Astrocyte (in vitro differentiated cells and primary cell): ENCODE data around the gene TBX21. TPM values are rescaled to one million over a fixed set of nuclear protein-coding genes. Genes with fewer than 3 reads are reported as not detected.

Source experiments
- DNase-seq: peaks from one replicate; pipeline ENCODE4 v3.0.0-alpha.2; 2010; ENCODE audit warnings: low read depth
- FAIRE-seq: peaks from 2 replicates; lab custom pipeline; 2011; peaks lifted over from hg19 to GRCh38; lab: Jason Lieb, UNC
- H2AFZ ChIP-seq: 2 replicates; pipeline ENCODE4 v1.6.0; 2012; ENCODE audit warnings: low read depth, low read length, inconsistent platforms
- H3K27ac ChIP-seq: 2 replicates; pipeline ENCODE4 v1.5.1; 2011; ENCODE audit warnings: low read depth, low read length, inconsistent platforms
- H3K27me3 ChIP-seq: 2 replicates; pipeline ENCODE4 v1.6.0; 2011; ENCODE audit warnings: low read length, inconsistent platforms; ENCODE audit not compliant: insufficient read depth
- H3K36me3 ChIP-seq: 2 replicates; pipeline ENCODE4 v1.5.1; 2011; ENCODE audit warnings: low read length, inconsistent platforms; ENCODE audit not compliant: insufficient read depth
- H3K4me1 ChIP-seq: 2 replicates; pipeline ENCODE4 v1.5.1; 2011; ENCODE audit warnings: low read length, inconsistent platforms; ENCODE audit not compliant: insufficient read depth
- H3K4me2 ChIP-seq: 2 replicates; pipeline ENCODE4 v1.6.0; 2012; ENCODE audit warnings: low read length, inconsistent platforms
- H3K4me3 ChIP-seq: 2 replicates; pipeline ENCODE4 v1.5.1; 2011; ENCODE audit warnings: low read depth, mild to moderate bottlenecking, low read length, inconsistent platforms; ENCODE audit not compliant: insufficient read depth
- H3K79me2 ChIP-seq: 2 replicates; pipeline ENCODE4 v1.6.0; 2012; ENCODE audit warnings: mild to moderate bottlenecking, low read length, inconsistent platforms; ENCODE audit not compliant: insufficient read depth
- H3K9ac ChIP-seq: 2 replicates; pipeline ENCODE4 v1.6.0; 2012; ENCODE audit warnings: mild to moderate bottlenecking, low read length, inconsistent platforms
- H3K9me3 ChIP-seq: 2 replicates; pipeline ENCODE4 v1.5.1; 2012; ENCODE audit warnings: low read depth, mild to moderate bottlenecking, low read length, inconsistent platforms; ENCODE audit not compliant: insufficient read depth
- H4K20me1 ChIP-seq: 2 replicates; pipeline ENCODE4 v1.6.0; 2012; ENCODE audit warnings: low read length, inconsistent platforms; ENCODE audit not compliant: insufficient read depth
- H3K27ac Mint-ChIP-seq: one replicate; pipeline ENCODE4 v1.8.0; 2021; ENCODE audit warnings: mild to moderate bottlenecking, mixed read lengths; ENCODE audit not compliant: unreplicated experiment
- H3K27me3 Mint-ChIP-seq: one replicate; pipeline ENCODE4 v1.8.0; 2021; ENCODE audit warnings: low read depth, mixed read lengths; ENCODE audit not compliant: unreplicated experiment
- H3K36me3 Mint-ChIP-seq: one replicate; pipeline ENCODE4 v1.8.0; 2021; ENCODE audit warnings: low read depth, mixed read lengths; ENCODE audit not compliant: unreplicated experiment
- H3K4me1 Mint-ChIP-seq: one replicate; pipeline ENCODE4 v1.8.0; 2021; ENCODE audit warnings: low read depth, mixed read lengths; ENCODE audit not compliant: unreplicated experiment
- H3K4me3 Mint-ChIP-seq: one replicate; pipeline ENCODE4 v1.8.0; 2021; ENCODE audit warnings: mild to moderate bottlenecking, moderate library complexity, mixed read lengths; ENCODE audit not compliant: unreplicated experiment
- H3K9me3 Mint-ChIP-seq: one replicate; pipeline ENCODE4 v1.8.0; 2021; ENCODE audit warnings: mild to moderate bottlenecking, mixed read lengths; ENCODE audit not compliant: unreplicated experiment
- EZH2 ChIP-seq: IDR thresholded peaks from 2 replicates; pipeline ENCODE4 v1.6.1; 2012; ENCODE audit warnings: mild to moderate bottlenecking, low read length, inconsistent platforms; ENCODE audit not compliant: insufficient read depth
- total RNA-seq: library from RNA; stranded (reverse); gene quantifications from 2 replicates; pipeline ENCODE4 v1.2.1, GENCODE V29; 2021
- TF ChIP-seq, protein P1 (sequence below): IDR thresholded peaks from 2 replicates; pipeline ENCODE4 v1.5.1; 2011; ENCODE audit warnings: low read depth, mild to moderate bottlenecking, inconsistent platforms, low read length, moderate library complexity; ENCODE audit not compliant: insufficient read depth

The TBX21 gene
- total RNA-seq, 1 donor from 2014 or later, result not detected

DNA sequence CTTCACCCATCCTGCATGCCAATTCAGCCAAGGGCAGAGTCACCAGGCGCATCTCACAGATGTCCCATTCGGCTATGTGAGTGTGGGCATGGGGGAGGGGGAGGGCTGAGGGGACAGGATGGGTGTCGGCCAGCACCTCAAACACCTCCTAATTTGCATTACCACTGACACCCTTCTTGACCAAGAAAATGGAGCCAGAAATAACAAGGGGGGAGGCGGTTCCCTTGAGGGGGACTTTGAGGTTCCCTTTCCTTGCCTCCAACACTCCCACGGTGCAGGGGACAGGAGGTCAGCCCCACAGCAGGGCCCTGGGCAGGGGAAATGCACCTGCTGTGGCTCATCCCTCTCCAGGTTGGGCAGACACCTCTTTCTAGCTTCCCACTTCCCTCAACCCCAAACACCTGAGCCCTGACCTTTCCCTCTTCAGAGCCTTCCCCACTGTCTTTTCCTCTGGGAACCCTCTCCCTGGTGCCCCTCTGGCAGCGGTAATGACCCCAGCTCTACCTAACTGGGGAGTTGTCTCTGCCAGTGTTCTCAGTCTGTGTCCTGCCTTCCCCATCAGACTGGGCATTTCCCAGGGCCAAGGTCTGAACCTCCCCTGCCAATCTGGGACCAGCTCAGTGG lies 18.2 kb upstream of the TBX21 start:
- peaks cover 73% of the 10 kb centered on the region for H3K27me3 ChIP-seq
- no peak for FAIRE-seq

DNA sequence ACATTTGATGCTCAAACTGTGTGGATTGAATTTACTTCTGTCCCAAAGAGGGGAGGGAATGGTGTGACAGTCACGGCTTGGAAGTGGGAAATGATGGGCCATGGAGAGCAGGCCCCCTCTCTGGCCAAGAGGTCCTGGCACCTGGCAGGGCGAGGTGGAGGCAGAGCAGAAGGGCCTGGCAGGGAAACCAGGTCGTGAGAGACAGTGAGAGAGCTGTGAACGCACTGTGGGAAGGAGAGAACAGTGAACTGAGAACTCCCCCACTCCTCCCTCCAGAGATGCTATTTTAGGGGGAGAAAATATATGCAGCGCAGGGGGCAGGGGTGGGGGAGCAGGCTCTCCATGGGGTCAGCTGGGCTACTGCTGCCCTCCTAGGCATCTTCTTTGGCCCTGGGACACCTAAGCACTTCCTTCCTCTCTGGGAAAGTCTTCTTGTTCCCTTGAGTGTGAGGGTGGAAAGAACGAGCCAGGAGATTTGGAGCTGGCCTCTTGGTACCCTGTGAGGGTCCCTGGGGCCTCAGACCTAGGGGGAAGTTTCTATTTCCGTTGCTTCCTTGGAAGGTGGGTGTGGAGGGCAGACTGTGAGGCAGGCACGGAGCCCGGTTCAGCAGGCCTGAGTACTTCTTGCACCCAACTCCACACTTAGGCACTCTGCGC lies 17.2 kb upstream of the TBX21 start:
- no peak overlapping the region for H3K4me2 ChIP-seq
- H2AFZ ChIP-seq, result no peak overlapping the region
- H3K4me1 ChIP-seq, result peaks cover 33% of the 10 kb centered on the region
- no peaks in the 10 kb centered on the region for H3K36me3 ChIP-seq
- no peak overlapping the region for H3K9ac ChIP-seq
- H3K4me3 ChIP-seq, result no peak overlapping the region
- FAIRE-seq (no peak), DNase-seq (no peak)
- TF ChIP-seq, protein P1, sequence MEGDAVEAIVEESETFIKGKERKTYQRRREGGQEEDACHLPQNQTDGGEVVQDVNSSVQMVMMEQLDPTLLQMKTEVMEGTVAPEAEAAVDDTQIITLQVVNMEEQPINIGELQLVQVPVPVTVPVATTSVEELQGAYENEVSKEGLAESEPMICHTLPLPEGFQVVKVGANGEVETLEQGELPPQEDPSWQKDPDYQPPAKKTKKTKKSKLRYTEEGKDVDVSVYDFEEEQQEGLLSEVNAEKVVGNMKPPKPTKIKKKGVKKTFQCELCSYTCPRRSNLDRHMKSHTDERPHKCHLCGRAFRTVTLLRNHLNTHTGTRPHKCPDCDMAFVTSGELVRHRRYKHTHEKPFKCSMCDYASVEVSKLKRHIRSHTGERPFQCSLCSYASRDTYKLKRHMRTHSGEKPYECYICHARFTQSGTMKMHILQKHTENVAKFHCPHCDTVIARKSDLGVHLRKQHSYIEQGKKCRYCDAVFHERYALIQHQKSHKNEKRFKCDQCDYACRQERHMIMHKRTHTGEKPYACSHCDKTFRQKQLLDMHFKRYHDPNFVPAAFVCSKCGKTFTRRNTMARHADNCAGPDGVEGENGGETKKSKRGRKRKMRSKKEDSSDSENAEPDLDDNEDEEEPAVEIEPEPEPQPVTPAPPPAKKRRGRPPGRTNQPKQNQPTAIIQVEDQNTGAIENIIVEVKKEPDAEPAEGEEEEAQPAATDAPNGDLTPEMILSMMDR, result no peak
- no peak for TF ChIP-seq EZH2
- peaks cover 66% of the 10 kb centered on the region for H3K27me3 Mint-ChIP-seq
- H3K4me3 Mint-ChIP-seq, result no peak overlapping the region
- no peak overlapping the region for H3K27ac ChIP-seq
- H3K9me3 Mint-ChIP-seq, result no peaks in the 10 kb centered on the region
- no peaks in the 10 kb centered on the region for H3K9me3 ChIP-seq
- H3K79me2 ChIP-seq, result no peaks in the 10 kb centered on the region
- H4K20me1 ChIP-seq, result peaks cover 36% of the 10 kb centered on the region
- peaks cover 14% of the 10 kb centered on the region for H3K36me3 Mint-ChIP-seq
- H3K27ac Mint-ChIP-seq, result no peak overlapping the region
- H3K4me1 Mint-ChIP-seq, result peaks cover 29% of the 10 kb centered on the region
- H3K27me3 ChIP-seq, result peaks cover 82% of the 10 kb centered on the region

More for the DNA sequence above, 18.2 kb upstream of the TBX21 start:
- DNase-seq, result no peak
- Histone ChIP-seq H3K9ac (no peak overlapping the region), H2AFZ (no peak overlapping the region), H3K4me1 (peaks cover 28% of the 10 kb centered on the region), H3K9me3 (no peaks in the 10 kb centered on the region), H3K4me3 (no peak overlapping the region), H3K4me2 (no peak overlapping the region), H4K20me1 (peaks cover 37% of the 10 kb centered on the region), H3K27ac (no peak overlapping the region), H3K36me3 (no peaks in the 10 kb centered on the region), H3K79me2 (no peaks in the 10 kb centered on the region)
- Mint-ChIP-seq H3K9me3 (no peaks in the 10 kb centered on the region), H3K36me3 (peaks cover 21% of the 10 kb centered on the region), H3K4me3 (no peak overlapping the region), H3K27ac (no peak overlapping the region), H3K27me3 (peaks cover 60% of the 10 kb centered on the region), H3K4me1 (peaks cover 24% of the 10 kb centered on the region)
- TF ChIP-seq EZH2, result no peak
- TF ChIP-seq, protein P1, result no peak

DNA sequence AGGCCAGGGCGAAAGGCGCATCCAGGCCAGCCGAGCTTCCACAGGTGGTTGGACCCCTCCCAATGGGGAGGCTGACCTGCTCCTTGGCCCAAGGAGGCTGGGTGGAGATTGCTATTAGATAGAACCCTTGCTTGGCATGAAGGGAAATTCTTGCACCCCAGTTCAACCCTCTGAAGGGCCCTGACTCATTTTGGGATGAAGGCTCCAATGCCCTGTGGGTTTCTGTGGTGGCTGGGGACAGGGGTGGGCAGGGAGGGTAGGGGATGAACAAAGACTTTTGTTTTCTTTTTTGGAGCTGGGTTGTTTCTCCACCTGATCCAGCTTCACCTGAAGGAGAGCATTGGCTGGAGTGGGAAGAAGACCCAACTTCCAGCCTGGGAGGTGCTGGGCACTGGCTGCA lies 16.7 kb upstream of the TBX21 start:
- Histone ChIP-seq H3K9ac (no peak overlapping the region), H3K27me3 (peaks cover 82% of the 10 kb centered on the region), H3K79me2 (no peaks in the 10 kb centered on the region), H3K36me3 (no peaks in the 10 kb centered on the region), H3K27ac (no peak overlapping the region), H2AFZ (no peak overlapping the region), H4K20me1 (peaks cover 34% of the 10 kb centered on the region), H3K4me1 (peaks cover 39% of the 10 kb centered on the region), H3K4me3 (no peak overlapping the region), H3K9me3 (no peaks in the 10 kb centered on the region), H3K4me2 (no peak overlapping the region)
- Mint-ChIP-seq H3K36me3 (peaks cover 13% of the 10 kb centered on the region), H3K9me3 (no peaks in the 10 kb centered on the region), H3K4me3 (no peak overlapping the region), H3K4me1 (peaks cover 29% of the 10 kb centered on the region), H3K27me3 (peaks cover 70% of the 10 kb centered on the region), H3K27ac (no peak overlapping the region)
- FAIRE-seq (no peak), DNase-seq (no peak)
- TF ChIP-seq EZH2, result no peak
- TF ChIP-seq, protein P1, result no peak
